ENCODE results near the gene SH2D6. TPM values are rescaled to one million over a fixed set of nuclear protein-coding genes. Genes with fewer than 3 reads are reported as not detected.

The SH2D6 gene
- total and polyA plus RNA-seq, 2 donors (not counting 1 experiment from before 2014, with no cell fraction given), result 0.27 to 1.6 TPM

DNA sequence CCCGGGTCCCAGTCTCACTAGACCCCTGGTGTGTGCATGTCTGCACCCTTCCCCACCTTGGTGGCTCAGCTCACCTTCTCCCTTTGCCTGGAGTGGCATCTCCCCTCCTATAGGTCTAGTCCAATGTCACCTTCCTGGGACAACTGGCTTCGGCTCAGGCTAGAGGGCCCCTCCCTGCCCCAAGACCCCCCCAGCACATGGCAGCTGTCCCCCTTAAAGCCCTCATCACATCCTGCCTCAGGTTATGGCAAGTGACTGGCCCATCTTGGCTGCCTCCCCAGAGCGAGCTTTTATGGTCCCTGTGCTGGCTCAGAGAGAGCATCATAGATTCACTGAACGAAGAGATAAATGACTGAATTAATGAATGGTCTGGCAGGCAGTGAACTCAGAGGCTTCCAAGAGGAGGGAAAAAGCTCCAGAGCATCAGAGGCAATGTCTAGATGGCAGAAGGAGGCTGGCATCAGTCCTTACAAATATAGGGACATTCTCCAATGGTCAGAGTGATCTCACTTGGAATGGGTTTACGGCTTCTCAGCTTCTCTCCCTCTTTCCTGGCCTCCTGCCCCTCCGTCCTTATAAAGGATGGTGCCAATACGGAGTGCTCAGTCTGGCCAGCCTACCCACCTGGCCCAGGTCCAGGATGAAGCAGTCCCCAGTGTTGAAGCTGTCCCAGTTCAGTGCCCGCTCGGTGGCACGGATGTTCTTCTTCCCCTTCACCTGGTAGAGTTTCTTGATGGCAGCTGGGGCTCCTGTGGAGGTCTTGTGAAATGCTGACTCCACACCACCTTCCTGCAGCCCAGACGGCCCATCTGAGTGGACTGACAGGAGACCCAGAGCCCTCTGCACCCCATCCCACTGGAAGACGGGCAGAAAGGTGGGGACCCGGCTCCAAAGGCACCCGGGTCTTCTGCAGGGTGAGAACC, 17.7 kb upstream of the SH2D6 start:
- no peak overlapping the region for H3K4me3 Mint-ChIP-seq
- ChIA-PET CTCF (interaction anchor here (1.8 to 8.7 kb wide), 2 partner anchors 9 to 19 kb away, joined by 6 to 45 read pairs; no protein-coding TSS in a partner anchor), POLR2A (interaction anchor here (1.5 to 2.0 kb wide), 2 partner anchors 11 to 138 kb away, joined by 3 to 5 read pairs; partner anchors contain the start of gene MAT2A)
- no peak for DNase-seq
- Histone ChIP-seq H3K27me3 (replicated peaks in 1 of 4; ENCODE audit: control extremely low read depth in 1 of 4, control insufficient read depth in 3 of 4, insufficient read depth in 4 of 4, low read length in 3 of 4) (no peaks in the 10 kb centered on the region), H3K9me3 (ENCODE audit: control extremely low read depth in 1 of 3, control insufficient read depth in 2 of 3, insufficient read depth in 1 of 3, low read length in 2 of 3) (peaks cover 0 to 4% (median 0%) of the 10 kb centered on the region in 3 donors), H3K9ac (ENCODE audit: low read length) (no peak overlapping the region), H2AFZ (ENCODE audit: insufficient read depth, low read depth, low read length, poor library complexity, severe bottlenecking) (no peak overlapping the region), H3K4me2 (replicated peaks; ENCODE audit: low read depth, low read length, poor library complexity, severe bottlenecking) (no peak overlapping the region), H3K4me3 (ENCODE audit: control extremely low read depth in 1 of 5, extremely low read depth in 1 of 5, insufficient read depth in 1 of 5, low read depth in 2 of 5, low read length in 4 of 5) (no peak overlapping the region), H4K20me1 (ENCODE audit: control insufficient read depth, insufficient read depth, low read length, poor library complexity, severe bottlenecking) (no peaks in the 10 kb centered on the region), H3K79me2 (ENCODE audit: control insufficient read depth, insufficient read depth, low read length) (peaks cover 15% of the 10 kb centered on the region), H3K36me3 (replicated peaks in 1 of 2; ENCODE audit: control extremely low read depth in 1 of 2, control insufficient read depth in 1 of 2, extremely low read depth in 1 of 2, insufficient read depth in 2 of 2, low read length in 1 of 2) (peaks cover 5 to 58% of the 10 kb centered on the region in 2 experiments), H3K27ac (ENCODE audit: low read length in 2 of 2) (no peak overlapping the region), H3K4me1 (ENCODE audit: control insufficient read depth in 2 of 2, insufficient read depth in 2 of 2, low read length in 2 of 2) (peaks cover 25 to 26% of the 10 kb centered on the region in 2 donors)
- no peak for ATAC-seq (ENCODE audit: low read depth)
- no peaks in the 10 kb centered on the region for H3K27me3 Mint-ChIP-seq
- H3K9me3 Mint-ChIP-seq (ENCODE audit: insufficient read depth), result no peaks in the 10 kb centered on the region
- intact Hi-C loops (cut with micrococcal nuclease), result no loop called here
- peak overlapping the region; percentile 76 for H3K27ac Mint-ChIP-seq
- no peak for TF ChIP-seq CTCF (IDR thresholded peaks at IDR 0.05)
- no peak for TF ChIP-seq EZH2 (IDR thresholded peaks at IDR 0.05; ENCODE audit: borderline replicate concordance, insufficient read depth, low read depth, low read length, poor library complexity, severe bottlenecking)
- 92% methylated on average over 11 of the region's 14 CpGs for WGBS (ENCODE audit: insufficient coverage)
- H3K4me1 Mint-ChIP-seq, result peaks cover 26% of the 10 kb centered on the region

- POLR2A ChIA-PET, result interaction anchor here (0.6 to 2.0 kb wide), 3 partner anchors 11 to 137 kb away, joined by 3 to 5 read pairs (median 3); partner anchors contain the start of genes MAT2A and TGOLN2
- H3K9ac ChIP-seq (ENCODE audit: low read length), result no peak overlapping the region
- DNase-seq (no peak), ATAC-seq (ENCODE audit: low read depth) (no peak)
- 99% methylated on average over 7 of the region's 7 CpGs for WGBS (ENCODE audit: insufficient coverage)
- Mint-ChIP-seq H3K4me3 (no peak overlapping the region), H3K4me1 (peaks cover 32% of the 10 kb centered on the region), H3K27me3 (no peaks in the 10 kb centered on the region), H3K27ac (no peak overlapping the region), H3K9me3 (ENCODE audit: insufficient read depth) (no peaks in the 10 kb centered on the region)
- H4K20me1 ChIP-seq (ENCODE audit: control insufficient read depth, insufficient read depth, low read length, poor library complexity, severe bottlenecking), result no peaks in the 10 kb centered on the region
- no peak overlapping the region for H3K27ac ChIP-seq (ENCODE audit: low read length in 2 of 2)
- peaks cover 5 to 51% of the 10 kb centered on the region in 2 experiments for H3K36me3 ChIP-seq (replicated peaks in 1 of 2; ENCODE audit: control extremely low read depth in 1 of 2, control insufficient read depth in 1 of 2, extremely low read depth in 1 of 2, insufficient read depth in 2 of 2, low read length in 1 of 2)
- CTCF ChIA-PET, result interaction anchor here (0.9 to 8.7 kb wide), 3 partner anchors 10 to 151 kb away, joined by 3 to 45 read pairs (median 6); no protein-coding TSS in a partner anchor
- no peaks in the 10 kb centered on the region for H3K27me3 ChIP-seq (replicated peaks in 1 of 4; ENCODE audit: control extremely low read depth in 1 of 4, control insufficient read depth in 3 of 4, insufficient read depth in 4 of 4, low read length in 3 of 4)
- no peak overlapping the region for H3K4me2 ChIP-seq (replicated peaks; ENCODE audit: low read depth, low read length, poor library complexity, severe bottlenecking)
- H2AFZ ChIP-seq (ENCODE audit: insufficient read depth, low read depth, low read length, poor library complexity, severe bottlenecking), result no peak overlapping the region
- peaks cover 21% of the 10 kb centered on the region for H3K79me2 ChIP-seq (ENCODE audit: control insufficient read depth, insufficient read depth, low read length)
- H3K4me1 ChIP-seq (ENCODE audit: control insufficient read depth in 2 of 2, insufficient read depth in 2 of 2, low read length in 2 of 2), result peaks cover 31 to 33% of the 10 kb centered on the region in 2 donors
- intact Hi-C loops (cut with micrococcal nuclease), result no loop called here
- H3K4me3 ChIP-seq (ENCODE audit: control extremely low read depth in 1 of 5, extremely low read depth in 1 of 5, insufficient read depth in 1 of 5, low read depth in 2 of 5, low read length in 4 of 5), result no peak overlapping the region
- TF ChIP-seq CTCF (IDR thresholded peaks at IDR 0.05) (no peak), EZH2 (IDR thresholded peaks at IDR 0.05; ENCODE audit: borderline replicate concordance, insufficient read depth, low read depth, low read length, poor library complexity, severe bottlenecking) (no peak)
- peaks cover 0 to 4% (median 0%) of the 10 kb centered on the region in 3 donors for H3K9me3 ChIP-seq (ENCODE audit: control extremely low read depth in 1 of 3, control insufficient read depth in 2 of 3, insufficient read depth in 1 of 3, low read length in 2 of 3)
Measured at GRCh38 chr2:85401464-85401805, 17.1 kb upstream of the SH2D6 start.

Measured in B cell (primary cell).